Activated naive CD4-positive, alpha-beta T cell treated with anti-CD3 and anti-CD28 coated beads, Interleukin-2, amount 50 U/mL, for 24 hours (primary cell): ENCODE measurements around the gene LRMDA.

Experiments
- H3K27ac Mint-ChIP-seq: one replicate; pipeline ENCODE4 v1.8.0; 2021; ENCODE audit warnings: mild to moderate bottlenecking, mixed read lengths
- H3K27me3 Mint-ChIP-seq: one replicate; pipeline ENCODE4 v1.8.0; 2021; ENCODE audit warnings: mixed read lengths
- H3K36me3 Mint-ChIP-seq: one replicate; pipeline ENCODE4 v1.8.0; 2021; ENCODE audit warnings: mixed read lengths
- H3K4me1 Mint-ChIP-seq: one replicate; pipeline ENCODE4 v1.8.0; 2021; ENCODE audit warnings: mixed read lengths
- H3K4me3 Mint-ChIP-seq: one replicate; pipeline ENCODE4 v1.8.0; 2021; ENCODE audit warnings: mild to moderate bottlenecking, mixed read lengths
- H3K9me3 Mint-ChIP-seq: one replicate; pipeline ENCODE4 v1.8.0; 2021; ENCODE audit warnings: mixed read lengths

LRMDA gene

GRCh38 chr10:75431180-75432111, at the start of gene LRMDA:
LRMDA (plus strand) TSS chr10:75431624.
- no peaks in the 10 kb centered on the region for H3K9me3 Mint-ChIP-seq
- no peak within 1 kb of the TSS for H3K27ac Mint-ChIP-seq
- H3K36me3 Mint-ChIP-seq, result no peaks in the 10 kb centered on the region
- peaks cover 36% of the 10 kb centered on the region for H3K27me3 Mint-ChIP-seq
- peaks cover 7% of the 10 kb centered on the region for H3K4me1 Mint-ChIP-seq
- H3K4me3 Mint-ChIP-seq, result peak within 1 kb of the TSS; percentile 66

GRCh38 chr10:75386128-75386527, 45.3 kb upstream of the LRMDA start:
- Mint-ChIP-seq H3K27ac (no peak overlapping the region), H3K9me3 (no peaks in the 10 kb centered on the region), H3K27me3 (peaks cover 7% of the 10 kb centered on the region), H3K4me3 (no peak overlapping the region), H3K4me1 (no peaks in the 10 kb centered on the region), H3K36me3 (no peaks in the 10 kb centered on the region)

- Mint-ChIP-seq H3K4me1 (no peaks in the 10 kb centered on the region), H3K9me3 (no peaks in the 10 kb centered on the region), H3K27me3 (peaks cover 18% of the 10 kb centered on the region), H3K27ac (no peak overlapping the region), H3K36me3 (no peaks in the 10 kb centered on the region), H3K4me3 (no peak overlapping the region)
Measured at GRCh38 chr10:75388082-75388481, 43.3 kb upstream of the LRMDA start.

DNA sequence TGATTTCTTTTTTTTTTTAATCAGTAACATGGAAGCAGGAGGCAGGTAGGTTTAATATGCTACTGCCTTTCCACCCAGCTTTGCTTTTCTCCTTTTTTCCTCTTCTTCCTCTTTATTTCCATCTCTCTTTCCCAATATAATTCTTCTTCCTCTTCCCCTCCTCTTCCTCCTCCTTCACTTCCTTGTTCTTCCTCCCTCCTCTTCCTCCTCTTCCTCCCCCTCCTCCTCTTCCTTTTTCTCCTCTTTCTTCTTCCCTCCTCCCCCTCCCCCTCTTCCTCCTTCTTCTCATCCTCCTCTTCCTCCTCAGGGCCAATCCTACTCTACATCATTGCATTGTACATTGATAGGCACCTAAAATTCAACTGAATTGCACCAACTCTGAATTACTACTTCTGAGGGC, 41.2 kb upstream of the LRMDA start:
- H3K36me3 Mint-ChIP-seq, result peaks cover 1% of the 10 kb centered on the region
- H3K4me3 Mint-ChIP-seq, result no peak overlapping the region
- H3K4me1 Mint-ChIP-seq, result peaks cover 8% of the 10 kb centered on the region
- peaks cover 34% of the 10 kb centered on the region for H3K27me3 Mint-ChIP-seq
- peak overlapping the region; percentile 44 for H3K27ac Mint-ChIP-seq
- no peaks in the 10 kb centered on the region for H3K9me3 Mint-ChIP-seq

GRCh38 chr10:75392271-75392670, 39.2 kb upstream of the LRMDA start:
- no peaks in the 10 kb centered on the region for H3K9me3 Mint-ChIP-seq
- peaks cover 8% of the 10 kb centered on the region for H3K4me1 Mint-ChIP-seq
- peaks cover 1% of the 10 kb centered on the region for H3K36me3 Mint-ChIP-seq
- H3K27me3 Mint-ChIP-seq, result peaks cover 36% of the 10 kb centered on the region
- H3K27ac Mint-ChIP-seq, result no peak overlapping the region
- no peak overlapping the region for H3K4me3 Mint-ChIP-seq

- no peak overlapping the region for H3K27ac Mint-ChIP-seq
- peaks cover 8% of the 10 kb centered on the region for H3K4me1 Mint-ChIP-seq
- H3K9me3 Mint-ChIP-seq, result no peaks in the 10 kb centered on the region
- no peak overlapping the region for H3K4me3 Mint-ChIP-seq
- H3K36me3 Mint-ChIP-seq, result peaks cover 1% of the 10 kb centered on the region
- peaks cover 37% of the 10 kb centered on the region for H3K27me3 Mint-ChIP-seq
Measured at GRCh38 chr10:75392744-75393143, 38.7 kb upstream of the LRMDA start.

- peaks cover 8% of the 10 kb centered on the region for H3K4me1 Mint-ChIP-seq
- H3K36me3 Mint-ChIP-seq, result peaks cover 1% of the 10 kb centered on the region
- H3K9me3 Mint-ChIP-seq, result no peaks in the 10 kb centered on the region
- H3K27ac Mint-ChIP-seq, result no peak overlapping the region
- peaks cover 44% of the 10 kb centered on the region for H3K27me3 Mint-ChIP-seq
- no peak overlapping the region for H3K4me3 Mint-ChIP-seq
Measured at GRCh38 chr10:75394221-75394620, 37.2 kb upstream of the LRMDA start.

DNA sequence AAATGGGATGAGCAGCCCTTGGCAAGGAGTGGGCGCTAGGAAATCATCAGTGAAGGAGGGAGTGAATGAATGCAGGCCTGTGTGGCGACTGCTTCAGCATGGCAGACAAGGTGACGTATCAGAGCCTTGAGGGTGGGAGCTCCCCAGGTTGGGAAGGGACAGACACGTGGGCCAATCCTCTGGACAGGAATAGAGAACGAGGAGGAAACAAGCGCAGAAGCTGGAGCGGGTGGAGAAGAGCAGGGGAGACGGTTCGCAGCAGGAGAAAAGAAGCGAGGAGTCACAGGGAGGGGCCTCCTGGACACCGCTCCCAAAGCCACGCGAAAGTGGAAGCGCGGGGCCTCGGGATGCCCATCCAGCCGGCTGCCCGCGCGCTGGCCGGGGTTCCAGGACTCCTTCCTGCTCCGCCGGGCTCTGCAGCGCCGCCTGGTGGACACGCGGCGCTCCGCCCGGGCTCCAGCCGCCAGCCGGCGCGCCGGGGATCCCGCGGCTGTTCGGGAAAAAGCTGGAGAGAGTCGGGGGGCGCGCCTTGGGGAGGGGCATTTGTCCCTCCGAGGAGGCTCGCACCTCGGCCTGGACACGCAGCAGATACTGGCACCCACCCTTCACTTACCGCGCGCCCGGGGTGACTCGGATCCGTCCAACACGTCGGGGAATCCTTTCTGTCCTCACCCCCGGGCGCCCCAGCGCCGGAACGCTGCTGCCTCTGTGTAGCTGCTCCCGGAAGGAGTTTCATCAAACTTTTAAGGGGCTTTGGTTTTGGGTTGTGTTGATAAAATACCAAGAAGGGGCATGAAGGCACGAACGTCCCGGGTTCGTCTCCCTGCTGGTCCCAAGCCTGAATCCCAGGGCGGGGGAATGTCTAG, 36.1 kb upstream of the LRMDA start:
- Mint-ChIP-seq H3K27ac (no peak overlapping the region), H3K4me1 (peaks cover 10% of the 10 kb centered on the region), H3K9me3 (no peaks in the 10 kb centered on the region), H3K27me3 (peaks cover 45% of the 10 kb centered on the region), H3K36me3 (peaks cover 1% of the 10 kb centered on the region), H3K4me3 (peak overlapping the region; percentile 55)

- Mint-ChIP-seq H3K27me3 (peaks cover 43% of the 10 kb centered on the region), H3K9me3 (no peaks in the 10 kb centered on the region), H3K4me1 (peaks cover 13% of the 10 kb centered on the region), H3K36me3 (peaks cover 1% of the 10 kb centered on the region), H3K4me3 (peak overlapping the region; percentile 15), H3K27ac (no peak overlapping the region)
Measured at GRCh38 chr10:75395932-75396630, 35.3 kb upstream of the LRMDA start.

- H3K36me3 Mint-ChIP-seq, result peaks cover 1% of the 10 kb centered on the region
- no peaks in the 10 kb centered on the region for H3K9me3 Mint-ChIP-seq
- no peak overlapping the region for H3K27ac Mint-ChIP-seq
- no peak overlapping the region for H3K4me3 Mint-ChIP-seq
- H3K4me1 Mint-ChIP-seq, result peaks cover 16% of the 10 kb centered on the region
- peaks cover 40% of the 10 kb centered on the region for H3K27me3 Mint-ChIP-seq
Measured at GRCh38 chr10:75396631-75397495, 34.6 kb upstream of the LRMDA start.

DNA sequence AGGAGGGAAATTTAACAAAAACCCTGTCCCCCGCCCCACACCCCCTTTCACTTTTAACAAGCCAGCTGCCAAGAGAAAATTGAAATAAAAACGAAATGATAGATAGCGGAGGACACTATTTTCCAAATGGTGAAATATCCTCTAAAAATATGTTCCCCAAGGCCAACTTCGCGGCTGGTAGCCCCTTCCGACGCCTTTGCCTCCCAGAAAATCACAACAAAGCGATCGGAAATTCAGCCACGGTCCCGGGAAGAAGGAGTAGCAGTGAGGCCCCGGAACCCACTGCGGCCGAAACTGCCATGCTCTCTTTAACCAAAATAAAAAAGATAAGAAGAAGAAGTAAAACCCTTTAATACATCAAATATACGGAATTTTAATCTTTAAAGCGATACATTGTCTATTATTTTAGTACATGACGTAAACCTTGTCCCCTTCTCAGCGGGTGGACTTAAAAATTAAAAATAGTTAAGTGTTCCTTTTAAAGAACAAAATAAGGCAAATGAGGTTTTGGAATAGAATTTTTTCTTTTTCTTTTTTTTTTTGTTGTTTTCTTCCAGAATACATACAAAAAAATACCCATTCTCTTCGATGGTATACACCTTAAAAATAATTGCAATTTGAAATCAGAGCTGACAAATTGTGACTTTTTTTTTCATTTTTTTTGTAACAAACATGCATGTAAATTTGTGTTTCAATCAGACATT, 33.8 kb upstream of the LRMDA start:
- Mint-ChIP-seq H3K9me3 (no peaks in the 10 kb centered on the region), H3K27ac (no peak overlapping the region), H3K27me3 (peaks cover 38% of the 10 kb centered on the region), H3K36me3 (peaks cover 1% of the 10 kb centered on the region), H3K4me3 (no peak overlapping the region), H3K4me1 (peaks cover 23% of the 10 kb centered on the region)

DNA sequence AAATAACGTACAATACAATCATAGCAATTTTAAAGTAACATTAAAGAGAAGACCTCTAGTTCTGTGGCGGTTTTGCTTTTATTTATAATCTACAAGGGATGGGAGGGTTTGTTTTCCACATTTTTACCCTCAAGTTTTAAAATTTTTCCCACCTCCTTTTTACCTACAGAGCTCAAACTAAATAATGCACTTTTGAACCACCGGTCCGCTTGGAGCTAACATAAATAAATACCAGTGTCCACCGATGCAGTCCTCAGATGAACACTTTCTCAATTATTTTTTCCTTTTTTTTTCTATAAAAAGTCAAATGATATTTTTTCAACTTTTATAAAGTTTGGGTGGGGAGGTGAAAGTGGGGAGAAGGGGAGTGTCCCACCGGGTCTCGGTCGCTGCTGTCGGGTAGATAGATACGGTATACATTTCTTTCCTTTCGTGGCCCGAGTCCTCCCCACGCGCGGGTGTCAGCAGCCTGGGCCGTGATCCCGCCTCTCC, 33.2 kb upstream of the LRMDA start:
- Mint-ChIP-seq H3K4me1 (peaks cover 29% of the 10 kb centered on the region), H3K27ac (no peak overlapping the region), H3K27me3 (peaks cover 39% of the 10 kb centered on the region), H3K9me3 (no peaks in the 10 kb centered on the region), H3K4me3 (no peak overlapping the region), H3K36me3 (peaks cover 1% of the 10 kb centered on the region)

- Mint-ChIP-seq H3K9me3 (no peaks in the 10 kb centered on the region), H3K4me1 (peaks cover 32% of the 10 kb centered on the region), H3K27ac (no peak overlapping the region), H3K4me3 (peak overlapping the region; percentile 42), H3K27me3 (peaks cover 39% of the 10 kb centered on the region), H3K36me3 (peaks cover 1% of the 10 kb centered on the region)
Measured at GRCh38 chr10:75398692-75399460, 32.5 kb upstream of the LRMDA start.
